NCI-H1436 (cell line): ENCODE data around the gene DLX1.
"Not testable (repeated sequence)": the region's sequence is repeated elsewhere in the genome, so short reads cannot be mapped to it uniquely, and the experiment has no call there.

Experiments
- DNase-seq: peaks from one replicate; lab custom pipeline; 2025; lab: John Stamatoyannopoulos, UW

Gene DLX1

DNA sequence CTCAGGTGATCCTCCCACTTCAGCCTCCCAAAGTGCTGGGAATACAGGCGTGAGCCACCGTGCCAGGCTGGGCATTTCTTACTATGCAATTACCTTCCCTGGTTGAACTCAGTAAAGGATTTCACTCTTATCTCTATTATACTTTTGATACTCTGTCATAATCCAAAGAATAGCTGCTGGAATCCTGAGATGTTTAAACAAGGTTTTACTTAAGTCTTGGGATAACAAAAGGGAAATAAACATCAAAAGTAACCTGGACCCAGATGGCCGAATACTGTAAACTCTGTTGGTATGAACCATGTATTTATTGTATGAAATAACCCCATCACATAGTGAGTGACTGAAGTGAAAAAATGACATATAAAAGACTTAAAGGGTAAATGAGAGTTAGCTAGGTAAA lies 29.3 kb downstream of the DLX1 start:
- no peak for DNase-seq

DNA sequence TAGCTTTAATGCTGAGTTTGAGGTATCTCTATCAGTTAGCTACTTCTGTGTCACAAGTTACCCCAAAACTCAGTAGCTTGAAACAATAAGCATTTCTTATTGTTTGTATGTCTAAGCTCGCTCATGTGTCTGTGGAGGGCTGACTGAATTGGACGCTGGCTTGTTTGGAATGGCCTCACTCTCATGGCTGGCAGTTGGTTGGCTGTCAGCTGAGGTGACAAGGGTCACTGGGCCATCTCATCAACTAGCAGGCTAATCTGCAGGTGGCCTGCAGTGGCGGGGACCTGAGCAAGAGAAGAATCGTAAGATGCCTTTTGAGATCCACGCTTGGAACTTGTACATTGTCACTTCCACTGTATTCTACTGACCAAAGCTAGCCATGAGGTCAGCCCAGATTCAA lies 30.8 kb downstream of the DLX1 start:
- no peak for DNase-seq

DNA sequence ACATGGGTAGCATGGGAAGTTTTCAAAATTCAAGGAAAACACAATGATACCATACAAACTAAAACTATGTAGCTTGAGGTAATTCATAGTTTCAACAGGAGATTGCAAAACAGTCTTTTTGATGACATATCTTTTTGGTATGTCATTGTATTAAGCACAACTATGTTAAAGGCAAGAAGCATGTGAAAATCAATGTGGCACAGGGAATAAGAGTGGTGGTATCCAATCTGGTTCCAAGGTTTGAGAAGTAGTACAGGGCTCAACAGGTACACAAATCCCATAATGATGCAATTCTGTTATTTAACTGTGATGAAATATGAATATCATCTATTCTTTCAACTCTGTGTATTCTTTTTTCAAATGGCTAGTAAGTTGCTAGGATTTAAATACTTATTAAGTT lies 33.8 kb downstream of the DLX1 start:
- DNase-seq = no peak

DNA sequence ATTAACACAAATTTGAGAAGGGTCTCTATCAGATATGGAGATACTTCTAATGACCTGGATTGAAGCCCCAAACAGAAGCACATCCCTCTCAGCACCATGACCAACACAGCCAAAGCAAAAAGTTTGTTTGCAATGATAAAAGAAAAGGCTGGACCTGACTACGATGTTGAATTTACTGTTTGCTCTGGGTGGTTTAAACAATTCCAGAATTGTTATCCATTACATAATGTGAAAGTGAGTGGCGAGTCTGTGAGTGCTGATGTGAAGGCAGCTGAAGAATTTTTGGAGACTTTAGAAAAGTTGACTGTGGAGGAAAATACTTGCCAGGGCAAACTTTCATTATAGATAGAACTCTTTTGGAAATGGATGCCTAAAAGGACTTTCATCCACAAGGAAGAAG lies 34.8 kb downstream of the DLX1 start:
- DNase-seq = no peak

DNA sequence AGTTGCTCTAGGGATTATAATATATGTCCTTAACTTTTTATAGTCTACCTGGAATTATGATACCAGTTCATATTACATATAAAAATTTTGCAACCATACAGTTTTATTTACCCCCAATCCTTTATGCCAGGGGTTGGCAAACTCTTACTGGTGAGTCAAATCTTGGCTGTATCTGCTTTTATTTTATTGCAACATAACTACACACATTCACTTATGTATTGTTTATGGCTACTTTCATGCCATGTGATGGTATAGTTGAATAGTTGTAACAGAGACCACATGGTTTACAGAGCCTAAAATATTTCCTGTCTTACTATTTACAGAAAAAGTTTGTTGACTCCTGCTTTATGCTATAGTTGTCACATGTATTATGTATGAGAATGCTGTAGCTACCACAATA lies 43.2 kb downstream of the DLX1 start:
- DNase-seq = no peak

DNA sequence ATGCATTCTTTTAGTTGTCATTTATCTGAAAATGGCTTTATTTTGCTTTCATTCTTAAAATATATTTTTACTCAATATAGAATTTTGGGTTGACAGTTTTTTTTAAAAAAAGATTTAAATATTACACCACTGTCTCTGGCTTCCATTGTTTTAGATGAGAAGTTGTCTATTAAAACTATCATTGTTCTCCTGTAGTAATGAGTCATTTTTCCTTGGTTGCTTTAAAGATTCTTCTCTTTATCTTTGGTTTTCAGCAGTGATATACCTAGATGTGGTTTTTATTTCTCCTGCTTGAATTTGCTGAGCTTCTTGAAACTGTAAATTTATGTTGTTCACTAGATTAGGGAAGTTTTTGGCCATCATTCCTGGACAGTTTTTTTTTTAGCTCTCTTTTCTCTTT lies 44.1 kb downstream of the DLX1 start:
- DNase-seq = no peak

DNA sequence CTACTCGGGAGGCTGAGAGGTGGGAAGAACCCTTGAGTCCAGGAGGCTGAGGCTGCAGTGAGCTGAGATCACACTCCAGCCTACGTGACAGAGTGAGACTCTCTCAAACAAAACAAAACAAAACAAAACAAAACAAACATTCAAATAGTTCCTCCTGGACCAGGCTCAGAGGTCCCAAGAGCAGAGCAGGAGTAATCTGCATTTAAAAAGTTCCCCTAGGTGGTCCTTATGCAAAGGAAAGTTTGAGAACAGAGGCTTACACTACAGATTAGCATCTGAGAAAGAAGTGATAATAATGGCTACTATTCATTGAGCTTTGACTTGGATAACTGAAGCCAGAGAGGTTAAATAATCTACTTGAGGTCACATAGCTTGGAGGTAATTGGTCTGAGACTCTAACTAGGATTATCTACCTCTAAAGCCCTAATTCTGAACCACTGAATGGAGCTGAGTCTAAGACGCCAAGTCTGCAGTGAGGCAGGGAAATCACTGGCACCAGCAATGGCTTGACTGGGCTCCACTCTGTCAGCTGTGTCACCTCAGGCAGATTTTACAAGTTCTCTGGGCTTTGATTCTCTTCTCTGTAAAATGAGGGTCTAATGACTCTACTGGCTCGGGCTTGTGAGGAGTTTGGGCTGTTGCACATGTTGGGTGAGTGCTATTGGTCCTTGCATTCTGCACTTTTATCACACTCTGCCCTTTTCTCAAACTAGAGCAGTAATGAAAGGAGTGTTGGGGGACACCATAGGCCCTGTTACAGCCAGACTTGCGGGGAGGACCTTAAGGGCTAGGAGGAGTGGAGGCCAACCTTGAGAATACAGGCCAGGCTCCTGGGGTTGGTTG lies 46.6 kb downstream of the DLX1 start:
- no peak for DNase-seq

DNA sequence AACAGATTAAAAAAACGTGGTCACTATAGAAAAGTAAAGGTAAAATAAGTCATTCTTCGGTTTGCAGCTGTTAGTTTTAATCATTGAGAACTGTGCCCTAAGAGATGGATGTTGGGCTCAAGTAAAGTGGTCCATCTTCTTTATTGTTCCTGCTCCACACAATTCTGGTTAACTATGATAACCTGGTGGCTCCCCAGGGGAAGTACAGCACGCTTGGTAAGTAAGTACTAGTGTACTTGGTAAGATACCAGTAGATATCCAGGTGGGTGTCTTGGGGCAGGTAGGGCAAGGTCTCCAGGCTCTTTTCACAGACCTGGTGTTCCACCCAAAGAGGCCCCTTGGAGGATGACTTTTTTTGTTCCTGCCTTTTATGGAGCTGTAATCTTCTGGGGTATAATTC lies 49.0 kb downstream of the DLX1 start:
- peak; percentile 32 for DNase-seq

DNA sequence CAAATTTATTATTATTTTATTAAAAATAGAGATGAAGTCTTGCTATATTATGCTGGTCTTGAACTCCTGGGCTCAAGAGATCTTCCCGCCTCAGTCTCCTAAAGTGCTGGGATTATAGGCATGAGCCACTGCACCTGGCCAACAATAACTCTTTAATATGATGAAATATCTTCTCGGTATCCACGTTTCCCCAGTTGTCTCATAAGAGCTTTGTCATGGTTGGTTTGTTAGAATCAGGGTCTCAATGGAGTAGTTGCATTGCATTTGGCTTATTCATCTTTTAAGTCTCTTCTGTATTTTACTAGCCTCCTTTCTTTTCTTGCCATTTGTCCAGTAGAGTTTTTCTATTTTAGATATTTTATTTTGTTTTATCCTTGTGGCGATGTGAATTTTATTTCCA lies 50.1 kb downstream of the DLX1 start:
- no peak for DNase-seq

DNA sequence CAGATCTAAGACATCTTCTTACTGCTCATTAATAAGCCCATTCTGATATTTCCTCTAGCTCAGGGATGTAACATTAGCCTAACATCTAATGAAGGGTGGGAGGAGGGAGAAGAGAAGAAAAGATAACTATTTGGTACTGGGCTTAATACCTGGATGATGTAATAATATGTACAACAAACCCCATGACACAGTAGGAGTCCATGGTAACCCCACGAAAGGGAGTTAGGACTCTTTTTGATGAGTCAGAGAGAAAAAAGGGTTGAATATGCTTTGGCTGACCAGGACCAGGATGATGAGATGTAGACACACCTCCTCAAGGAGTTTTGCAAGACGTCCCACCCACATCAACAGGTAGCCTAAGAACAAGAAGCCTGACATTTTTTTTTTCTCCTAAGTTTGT lies 51.8 kb downstream of the DLX1 start:
- DNase-seq = no peak

DNA sequence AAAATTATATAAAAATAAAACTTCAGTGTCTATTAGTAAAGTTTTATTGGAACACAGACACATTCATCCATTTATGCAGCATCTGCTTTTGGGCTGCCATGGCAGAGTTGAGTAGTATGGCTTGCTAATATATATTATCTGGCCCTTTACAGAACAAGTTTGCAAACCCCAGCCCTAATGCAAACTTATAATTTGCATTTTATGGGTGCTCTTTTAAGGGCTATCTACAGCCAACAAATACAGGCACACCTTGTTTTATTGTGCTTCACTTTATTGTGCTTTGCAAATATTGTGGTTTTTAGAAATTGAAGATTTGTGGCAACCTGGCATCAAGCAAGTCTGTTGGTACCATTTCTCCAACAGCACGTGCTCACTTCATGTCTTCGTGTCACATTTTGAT lies 52.6 kb downstream of the DLX1 start:
- DNase-seq = no peak

DNA sequence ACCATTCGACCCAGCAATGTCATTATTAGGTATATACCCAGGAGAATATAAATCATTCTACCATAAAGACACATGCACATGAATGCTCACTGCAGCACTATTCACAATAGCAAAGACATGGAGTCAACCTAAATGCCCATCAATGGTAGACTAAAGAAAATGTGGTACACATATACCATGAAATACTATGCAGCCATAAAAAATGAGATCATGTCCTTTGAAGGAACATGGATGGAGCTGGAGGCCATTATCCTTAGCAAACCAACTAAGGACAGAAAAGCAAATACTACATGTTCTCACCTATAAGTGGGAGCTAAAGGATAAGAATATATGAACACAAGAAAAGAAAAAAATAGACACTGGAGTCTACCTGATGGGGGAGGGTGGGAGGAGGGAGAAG lies 53.4 kb downstream of the DLX1 start:
- not testable (repeated sequence) for DNase-seq
